Mucosa of stomach (tissue), 1 donor: ENCODE results near the gene RUBCNL.
"Not testable (repeated sequence)": the region's sequence is repeated elsewhere in the genome, so short reads cannot be mapped to it uniquely, and the experiment has no call there.

Source experiments
- H3K27me3 ChIP-seq: one replicate; pipeline ENCODE4 v1.7.0; 2013; ENCODE audit warnings: mild to moderate bottlenecking, low read length; ENCODE audit not compliant: control insufficient read depth, insufficient read depth
- H3K36me3 ChIP-seq: one replicate; pipeline ENCODE4 v1.7.0; 2013; ENCODE audit warnings: low read length; ENCODE audit not compliant: control insufficient read depth, insufficient read depth
- H3K4me1 ChIP-seq: one replicate; pipeline ENCODE4 v1.7.0; 2013; ENCODE audit warnings: mild to moderate bottlenecking, low read length; ENCODE audit not compliant: control insufficient read depth, insufficient read depth
- H3K4me3 ChIP-seq: one replicate; pipeline ENCODE4 v1.7.0; 2013; ENCODE audit warnings: low read length
- H3K9ac ChIP-seq: one replicate; pipeline ENCODE4 v1.7.0; 2013; ENCODE audit warnings: mild to moderate bottlenecking, low read length, moderate library complexity
- H3K9me3 ChIP-seq: one replicate; pipeline ENCODE4 v1.7.0; 2013; ENCODE audit warnings: mild to moderate bottlenecking, low read length, moderate library complexity; ENCODE audit not compliant: control insufficient read depth
- donor health status: Pancreatic carcinoma.

RUBCNL gene, protein sequence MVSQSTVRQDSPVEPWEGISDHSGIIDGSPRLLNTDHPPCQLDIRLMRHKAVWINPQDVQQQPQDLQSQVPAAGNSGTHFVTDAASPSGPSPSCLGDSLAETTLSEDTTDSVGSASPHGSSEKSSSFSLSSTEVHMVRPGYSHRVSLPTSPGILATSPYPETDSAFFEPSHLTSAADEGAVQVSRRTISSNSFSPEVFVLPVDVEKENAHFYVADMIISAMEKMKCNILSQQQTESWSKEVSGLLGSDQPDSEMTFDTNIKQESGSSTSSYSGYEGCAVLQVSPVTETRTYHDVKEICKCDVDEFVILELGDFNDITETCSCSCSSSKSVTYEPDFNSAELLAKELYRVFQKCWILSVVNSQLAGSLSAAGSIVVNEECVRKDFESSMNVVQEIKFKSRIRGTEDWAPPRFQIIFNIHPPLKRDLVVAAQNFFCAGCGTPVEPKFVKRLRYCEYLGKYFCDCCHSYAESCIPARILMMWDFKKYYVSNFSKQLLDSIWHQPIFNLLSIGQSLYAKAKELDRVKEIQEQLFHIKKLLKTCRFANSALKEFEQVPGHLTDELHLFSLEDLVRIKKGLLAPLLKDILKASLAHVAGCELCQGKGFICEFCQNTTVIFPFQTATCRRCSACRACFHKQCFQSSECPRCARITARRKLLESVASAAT

DNA sequence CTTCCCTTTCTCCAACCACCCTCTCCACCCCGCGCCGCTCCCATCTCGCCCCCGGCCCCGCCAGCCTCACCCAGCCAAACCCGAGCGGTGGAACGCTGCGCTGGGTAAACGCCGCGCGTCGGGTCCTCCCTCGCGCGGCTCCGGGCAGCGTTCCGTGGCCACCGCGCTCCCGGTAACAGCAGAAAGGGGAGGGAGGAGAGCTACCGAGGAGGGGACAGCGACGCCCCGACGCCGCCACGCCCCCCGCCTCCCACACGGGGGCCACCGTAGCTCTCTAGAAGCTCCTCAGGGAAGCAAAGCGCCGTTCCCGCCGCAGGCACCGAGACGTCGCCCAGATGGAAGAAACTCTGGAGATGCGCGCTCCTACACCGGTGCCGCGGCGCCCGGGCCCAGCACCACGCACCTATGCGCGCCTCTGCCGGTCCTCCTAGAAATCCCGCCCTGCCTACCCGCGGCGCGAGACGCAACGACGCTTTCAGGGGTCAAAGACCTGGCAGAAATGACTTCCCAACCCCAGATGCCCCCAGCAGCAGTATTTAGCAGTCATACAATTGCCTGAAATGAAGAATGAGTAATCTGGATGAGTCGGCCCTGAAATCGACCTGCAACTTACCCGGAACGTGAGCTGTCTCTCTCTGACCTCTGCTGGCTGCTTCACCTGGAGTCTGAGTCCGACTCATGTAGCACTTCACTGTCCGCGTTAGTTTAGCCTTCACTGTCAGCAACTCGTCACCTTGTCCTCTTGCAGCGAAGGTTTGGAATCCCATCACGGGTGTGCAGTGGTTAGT, at the start of gene RUBCNL:
RUBCNL (minus strand) TSS at position 189 of the 788 bp plus-strand sequence. CDS start 14,777 bp downstream, outside the sequence.
- Histone ChIP-seq H3K36me3 (no peaks in the 10 kb centered on the region), H3K9ac (no peak within 1 kb of the TSS), H3K4me1 (no peaks in the 10 kb centered on the region), H3K4me3 (no peak within 1 kb of the TSS), H3K27me3 (peaks cover 36% of the 10 kb centered on the region), H3K9me3 (no peaks in the 10 kb centered on the region)

DNA sequence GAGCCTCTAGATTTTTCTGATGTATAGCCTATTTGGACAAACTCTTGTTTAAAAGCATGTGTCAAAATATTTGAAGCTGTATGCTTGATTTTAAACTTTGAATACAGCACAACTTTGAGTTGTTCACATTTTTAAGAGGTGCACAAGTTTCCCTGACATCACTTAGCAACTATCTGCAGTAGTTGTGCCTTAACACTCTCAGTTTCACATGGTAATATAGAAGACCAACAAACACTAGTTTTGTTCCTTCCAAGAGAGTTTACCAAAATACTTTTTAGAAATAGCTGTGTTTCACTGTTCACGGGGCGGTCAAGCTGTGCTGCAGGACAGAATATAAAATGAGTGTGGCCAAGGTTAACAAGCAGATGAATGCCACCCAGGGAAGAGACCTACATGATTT, 42.5 kb upstream of the RUBCNL start:
- not testable (repeated sequence) for H3K9me3 ChIP-seq, H3K27me3 ChIP-seq, H3K4me1 ChIP-seq, H3K9ac ChIP-seq, H3K4me3 ChIP-seq, H3K36me3 ChIP-seq

DNA sequence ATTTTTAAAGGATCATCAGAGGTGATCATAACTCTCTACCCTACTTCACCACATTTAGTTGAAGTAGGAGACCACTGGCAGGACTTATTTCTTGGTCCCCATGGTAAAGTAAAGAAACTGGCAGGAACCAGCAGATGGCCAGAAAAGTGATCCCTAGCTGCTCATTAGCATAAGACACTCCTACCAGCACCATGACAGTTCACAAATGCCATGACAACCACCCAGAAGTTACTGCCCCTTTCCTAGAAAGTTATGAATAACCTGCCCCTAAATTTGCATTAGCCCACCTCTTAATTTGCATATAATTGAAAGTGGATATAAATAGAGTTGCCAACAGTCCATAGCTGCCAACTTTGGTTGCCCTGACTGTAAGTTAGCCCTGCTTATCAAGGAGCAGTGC, 18.4 kb upstream of the RUBCNL start:
- Histone ChIP-seq H3K9ac (no peak overlapping the region), H3K9me3 (no peaks in the 10 kb centered on the region), H3K4me3 (no peak overlapping the region), H3K4me1 (no peaks in the 10 kb centered on the region), H3K36me3 (no peaks in the 10 kb centered on the region), H3K27me3 (no peaks in the 10 kb centered on the region)

DNA sequence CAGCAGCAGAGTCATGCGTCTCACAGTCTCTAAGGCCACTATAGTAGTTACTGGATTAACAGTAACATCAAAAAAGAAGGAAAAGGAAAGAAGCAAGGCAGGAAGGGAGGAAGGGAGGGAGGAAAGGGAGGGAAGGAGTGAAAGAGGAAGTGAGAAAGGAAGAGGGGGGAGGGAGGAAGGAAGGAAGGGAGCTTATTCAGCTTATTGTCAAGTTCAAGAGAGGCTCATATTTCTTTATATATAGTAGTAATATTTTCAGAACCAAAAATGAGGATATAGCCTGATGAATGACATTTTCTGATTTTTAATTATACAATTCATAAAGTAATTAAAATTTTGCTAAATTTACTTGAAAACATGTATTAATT, 17.7 kb upstream of the RUBCNL start:
- Histone ChIP-seq H3K4me1 (no peaks in the 10 kb centered on the region), H3K4me3 (no peak overlapping the region), H3K27me3 (no peaks in the 10 kb centered on the region), H3K9me3 (no peaks in the 10 kb centered on the region), H3K9ac (no peak overlapping the region), H3K36me3 (no peaks in the 10 kb centered on the region)

DNA sequence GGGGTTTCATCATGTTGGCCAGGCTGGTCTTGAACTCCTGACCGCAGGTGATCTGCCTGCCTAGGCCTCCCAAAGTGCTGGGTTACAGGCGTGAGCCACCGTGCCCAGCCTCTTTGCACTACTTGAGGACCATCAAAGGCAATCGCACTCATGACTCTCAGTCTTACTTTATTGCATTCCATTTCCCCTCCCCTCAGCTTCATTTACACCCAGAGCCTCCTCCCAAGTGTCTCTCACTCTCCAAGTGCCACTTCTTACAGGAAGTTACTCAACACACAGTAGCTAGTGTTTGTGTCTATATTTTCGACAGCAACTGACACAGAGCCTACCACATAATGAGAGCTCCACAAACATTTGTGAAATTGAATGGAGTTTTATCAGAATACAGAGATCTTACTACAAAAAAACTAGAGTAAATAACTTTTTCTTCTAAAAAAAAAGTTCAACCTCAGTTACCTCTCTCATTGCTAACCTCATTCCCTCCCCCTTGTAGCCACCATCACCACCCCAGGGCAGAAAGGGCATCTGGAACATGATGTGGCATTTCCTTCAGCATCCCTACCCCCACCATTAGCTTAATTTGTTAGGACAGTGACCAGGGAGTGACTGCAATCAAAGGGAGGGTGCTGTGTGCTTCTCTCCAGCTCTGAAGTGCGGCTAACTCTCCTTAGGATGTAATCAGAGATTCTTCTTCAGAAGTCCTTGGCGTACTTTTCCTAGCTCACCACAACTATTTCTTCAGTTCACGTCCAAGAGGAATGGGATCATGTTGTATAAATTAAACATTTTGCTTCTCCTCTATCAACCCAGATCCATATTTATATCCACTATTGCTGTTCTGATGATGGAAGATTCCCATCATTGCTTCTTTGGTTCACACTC, 17.0 kb upstream of the RUBCNL start:
- Histone ChIP-seq H3K36me3 (no peaks in the 10 kb centered on the region), H3K4me1 (no peaks in the 10 kb centered on the region), H3K9ac (no peak overlapping the region), H3K27me3 (no peaks in the 10 kb centered on the region), H3K4me3 (no peak overlapping the region), H3K9me3 (no peaks in the 10 kb centered on the region)

DNA sequence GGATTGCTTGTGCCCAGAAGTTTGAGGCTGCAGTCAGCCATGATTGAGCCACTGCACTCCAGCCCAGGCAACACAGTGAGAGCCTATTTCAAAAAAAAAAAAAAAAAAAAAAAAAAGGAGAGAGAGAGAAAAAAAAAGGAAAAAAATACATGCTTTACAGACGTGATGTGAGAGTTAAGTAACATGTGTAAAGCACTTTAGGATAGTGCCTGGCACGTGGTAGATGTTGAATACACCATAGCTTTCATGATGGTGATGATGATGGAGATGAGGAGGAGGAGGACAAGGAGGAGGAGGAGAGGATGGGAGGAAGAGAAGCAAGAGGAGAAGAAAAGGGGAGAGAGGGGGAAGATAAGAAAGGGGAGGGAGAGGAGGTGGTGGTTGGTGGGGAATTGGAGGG, 15.1 kb upstream of the RUBCNL start:
- H3K4me1 ChIP-seq, result no peaks in the 10 kb centered on the region
- no peak overlapping the region for H3K9ac ChIP-seq
- no peaks in the 10 kb centered on the region for H3K27me3 ChIP-seq
- no peaks in the 10 kb centered on the region for H3K36me3 ChIP-seq
- H3K4me3 ChIP-seq, result no peak overlapping the region
- no peaks in the 10 kb centered on the region for H3K9me3 ChIP-seq

DNA sequence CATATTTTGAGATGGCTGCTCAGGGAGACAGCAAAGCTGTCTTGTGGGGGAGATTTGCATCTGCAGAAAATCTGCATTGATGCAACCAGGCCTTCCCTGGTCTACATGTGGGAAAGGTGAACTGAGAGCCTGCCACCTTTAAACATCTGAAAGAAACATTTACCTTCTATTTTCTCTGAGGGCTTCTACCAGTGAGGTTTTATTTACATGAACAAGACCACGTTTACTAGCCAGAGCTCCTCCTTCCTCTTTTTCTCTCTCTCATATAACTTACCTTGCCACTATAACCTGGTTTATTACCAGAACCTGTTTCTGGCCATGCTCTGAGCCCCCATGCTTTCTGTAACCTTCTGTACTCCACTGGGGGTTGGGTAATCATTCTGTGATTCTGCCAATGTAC, 14.4 kb upstream of the RUBCNL start:
- H3K4me1 ChIP-seq, result no peaks in the 10 kb centered on the region
- H3K27me3 ChIP-seq, result no peaks in the 10 kb centered on the region
- H3K9me3 ChIP-seq, result no peaks in the 10 kb centered on the region
- no peak overlapping the region for H3K4me3 ChIP-seq
- no peaks in the 10 kb centered on the region for H3K36me3 ChIP-seq
- H3K9ac ChIP-seq, result no peak overlapping the region

DNA sequence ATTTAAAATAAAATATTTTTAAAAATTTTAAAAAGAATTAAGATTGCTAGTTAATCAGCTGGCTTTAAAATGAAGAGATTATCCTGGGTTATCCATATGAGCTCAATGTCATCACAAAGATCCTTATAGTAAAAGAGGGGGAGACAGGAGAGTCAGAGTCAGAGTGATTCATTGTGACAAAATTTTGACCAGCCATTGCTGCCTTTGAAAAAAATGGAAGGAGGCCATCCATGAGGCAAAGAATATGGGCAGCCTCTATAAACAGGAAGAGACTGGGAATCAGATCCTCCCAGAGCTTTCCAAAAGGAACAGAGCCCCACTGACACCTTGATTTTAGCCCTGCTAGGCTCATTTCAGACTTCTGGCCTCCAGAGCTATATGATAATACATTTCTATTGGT, 9.3 kb upstream of the RUBCNL start:
- Histone ChIP-seq H3K27me3 (no peaks in the 10 kb centered on the region), H3K9me3 (no peaks in the 10 kb centered on the region), H3K9ac (no peak overlapping the region), H3K36me3 (no peaks in the 10 kb centered on the region), H3K4me1 (no peaks in the 10 kb centered on the region), H3K4me3 (no peak overlapping the region)

DNA sequence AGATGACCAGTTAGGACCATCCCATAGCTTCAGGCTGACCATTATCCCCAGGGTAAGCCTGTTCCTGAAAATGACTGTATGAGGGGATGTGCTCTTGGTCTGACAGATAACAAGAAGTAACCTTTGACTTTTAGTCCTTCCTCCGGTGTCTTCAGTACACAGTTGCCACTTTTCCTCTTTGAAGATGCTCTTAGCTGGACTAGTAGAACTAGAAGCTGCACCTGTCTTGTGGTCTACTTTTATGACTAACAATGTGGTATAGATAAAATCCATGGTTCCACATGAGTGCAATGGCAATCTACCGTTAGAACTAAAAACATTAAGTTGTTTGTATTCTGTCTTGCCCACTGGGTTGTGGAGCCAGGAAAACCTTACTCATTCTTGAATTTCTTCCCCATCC, 5.9 kb upstream of the RUBCNL start:
- Histone ChIP-seq H3K9me3 (no peaks in the 10 kb centered on the region), H3K36me3 (no peaks in the 10 kb centered on the region), H3K9ac (no peak overlapping the region), H3K27me3 (peaks cover 7% of the 10 kb centered on the region), H3K4me3 (no peak overlapping the region), H3K4me1 (no peaks in the 10 kb centered on the region)

DNA sequence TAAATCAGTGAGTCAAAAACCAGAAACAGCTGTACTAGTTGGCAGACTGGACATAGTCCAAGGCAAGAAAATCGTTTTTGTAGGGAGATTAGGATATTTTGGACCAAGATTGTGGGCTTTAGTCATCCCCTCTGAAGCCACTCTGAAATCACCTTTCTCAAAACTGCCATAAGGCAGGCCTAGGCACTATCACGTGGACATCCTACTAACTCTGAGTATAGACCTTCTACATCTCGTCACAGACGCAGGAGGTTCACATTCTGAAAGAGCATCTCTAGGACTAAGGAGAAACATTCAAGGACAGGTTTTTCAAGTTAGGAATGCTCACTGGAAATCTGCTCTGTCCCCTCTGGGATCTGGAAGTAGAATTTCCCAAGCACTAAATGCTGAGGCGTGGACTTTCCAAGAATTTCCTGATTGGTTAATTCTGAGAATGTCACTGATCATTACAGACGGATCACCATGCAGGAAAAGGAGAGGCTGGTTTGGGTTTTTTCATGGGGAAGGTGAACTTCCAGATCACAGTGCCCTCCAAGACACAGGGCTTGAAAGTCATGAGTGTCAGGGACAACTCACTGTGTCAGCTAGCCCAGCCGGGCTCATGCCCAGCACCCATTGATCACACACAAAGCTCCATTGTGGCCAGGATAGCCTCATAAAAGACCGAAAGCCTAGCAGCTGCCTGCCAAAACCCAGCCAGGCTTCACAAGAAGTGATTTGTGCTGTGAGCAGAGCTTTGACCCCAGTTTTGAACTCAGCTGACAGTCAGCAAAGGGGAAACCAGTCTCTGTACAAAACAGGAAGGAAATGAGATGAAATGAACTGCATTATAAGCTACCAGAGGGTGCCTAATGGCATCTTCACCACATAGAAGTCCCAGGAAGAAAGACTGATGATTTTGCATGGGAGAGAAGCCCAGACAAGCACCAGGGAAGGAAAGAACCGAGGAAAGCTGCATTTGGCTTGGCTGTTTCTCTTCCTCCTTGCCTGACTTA, 2.7 kb upstream of the RUBCNL start:
- Histone ChIP-seq H3K9ac (no peak overlapping the region), H3K4me3 (no peak overlapping the region), H3K36me3 (no peaks in the 10 kb centered on the region), H3K9me3 (no peaks in the 10 kb centered on the region), H3K27me3 (peaks cover 36% of the 10 kb centered on the region), H3K4me1 (no peaks in the 10 kb centered on the region)

DNA sequence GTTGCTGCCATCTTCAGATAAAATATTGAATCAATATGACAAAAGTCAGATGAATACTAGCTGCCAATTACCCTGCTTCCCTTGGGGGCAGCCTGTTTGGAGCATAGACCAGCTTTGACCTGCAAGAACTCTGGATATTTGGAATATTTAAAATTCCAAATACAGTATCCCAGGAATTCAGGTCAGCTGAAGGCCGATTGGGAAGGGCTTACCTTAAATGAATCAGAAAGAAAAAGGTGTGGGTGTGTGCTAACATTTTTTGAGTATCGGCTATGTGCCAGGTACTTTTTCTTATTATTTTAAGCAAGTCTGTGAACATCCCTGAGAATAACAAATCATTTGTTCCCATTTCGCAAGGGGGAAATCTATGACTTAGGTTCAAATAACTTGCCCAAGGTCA, 1.8 kb upstream of the RUBCNL start:
- Histone ChIP-seq H3K9ac (no peak overlapping the region), H3K27me3 (peaks cover 36% of the 10 kb centered on the region), H3K4me1 (no peaks in the 10 kb centered on the region), H3K9me3 (no peaks in the 10 kb centered on the region), H3K36me3 (no peaks in the 10 kb centered on the region), H3K4me3 (no peak overlapping the region)
